ENCODE data around the gene CALML4. TPM values are rescaled to one million over a fixed set of nuclear protein-coding genes. Genes with fewer than 3 reads are reported as not detected.
A peak's percentile ranks its signal among the peaks of the same experiment; 100 is the strongest.
"Not testable (repeated sequence)": the region's sequence is repeated elsewhere in the genome, so short reads cannot be mapped to it uniquely, and the experiment has no call there.

The CALML4 gene
- total RNA-seq, 2 donors from 2014 or later, result 1.6 to 7.7 TPM

DNA sequence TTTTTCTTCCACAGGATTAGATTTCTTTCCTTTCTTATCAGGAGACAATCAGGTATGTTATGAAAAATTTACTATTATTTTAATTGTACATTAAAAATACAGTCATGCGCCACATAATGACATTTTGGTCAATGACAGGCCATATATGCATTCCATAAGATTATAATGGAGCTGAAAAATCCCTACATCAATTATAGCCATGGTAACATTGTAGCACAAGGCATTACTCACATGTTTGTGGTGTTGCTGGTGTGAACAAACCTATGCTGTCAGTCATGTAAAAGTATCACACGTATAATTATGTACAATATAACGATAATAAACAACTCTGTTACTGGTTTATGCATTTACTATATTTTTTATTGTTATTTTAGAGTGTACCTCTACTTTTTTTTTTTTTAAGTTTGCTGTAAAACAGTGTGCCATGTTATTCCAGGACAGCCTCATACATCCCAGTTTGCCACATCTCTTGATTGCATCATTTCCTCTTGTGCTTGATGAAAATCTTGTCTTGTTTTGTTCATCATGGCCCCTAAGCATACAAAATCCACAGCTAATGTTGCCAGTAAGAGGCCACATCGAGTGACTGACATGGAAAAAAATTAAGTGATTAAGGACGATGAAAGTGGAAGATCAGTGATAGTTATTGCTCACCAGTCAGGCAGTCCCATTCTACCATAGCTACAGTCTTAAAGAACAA is 21.4 kb downstream of the CALML4 start:
- peaks cover 25% of the 10 kb centered on the region for H3K36me3 ChIP-seq
- TF ChIP-seq, protein P1, sequence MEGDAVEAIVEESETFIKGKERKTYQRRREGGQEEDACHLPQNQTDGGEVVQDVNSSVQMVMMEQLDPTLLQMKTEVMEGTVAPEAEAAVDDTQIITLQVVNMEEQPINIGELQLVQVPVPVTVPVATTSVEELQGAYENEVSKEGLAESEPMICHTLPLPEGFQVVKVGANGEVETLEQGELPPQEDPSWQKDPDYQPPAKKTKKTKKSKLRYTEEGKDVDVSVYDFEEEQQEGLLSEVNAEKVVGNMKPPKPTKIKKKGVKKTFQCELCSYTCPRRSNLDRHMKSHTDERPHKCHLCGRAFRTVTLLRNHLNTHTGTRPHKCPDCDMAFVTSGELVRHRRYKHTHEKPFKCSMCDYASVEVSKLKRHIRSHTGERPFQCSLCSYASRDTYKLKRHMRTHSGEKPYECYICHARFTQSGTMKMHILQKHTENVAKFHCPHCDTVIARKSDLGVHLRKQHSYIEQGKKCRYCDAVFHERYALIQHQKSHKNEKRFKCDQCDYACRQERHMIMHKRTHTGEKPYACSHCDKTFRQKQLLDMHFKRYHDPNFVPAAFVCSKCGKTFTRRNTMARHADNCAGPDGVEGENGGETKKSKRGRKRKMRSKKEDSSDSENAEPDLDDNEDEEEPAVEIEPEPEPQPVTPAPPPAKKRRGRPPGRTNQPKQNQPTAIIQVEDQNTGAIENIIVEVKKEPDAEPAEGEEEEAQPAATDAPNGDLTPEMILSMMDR (IDR thresholded peaks at IDR 0.05), result no peak
- peaks cover 22 to 24% of the 10 kb centered on the region in 2 donors for H3K4me1 ChIP-seq (ENCODE audit: control insufficient read depth in 1 of 2, low read depth in 2 of 2)
- no peak overlapping the region for H3K4me3 ChIP-seq
- no peaks in the 10 kb centered on the region for H3K9me3 ChIP-seq
- H3K27ac ChIP-seq, result no peak overlapping the region
- no peaks in the 10 kb centered on the region for H3K27me3 ChIP-seq (replicated peaks; ENCODE audit: insufficient read depth)
- ATAC-seq (ENCODE audit: insufficient number of reproducible peaks, low FRiP score, low read depth), result no peak
- DNase-seq (ENCODE audit: low spot score), result no peak

DNA sequence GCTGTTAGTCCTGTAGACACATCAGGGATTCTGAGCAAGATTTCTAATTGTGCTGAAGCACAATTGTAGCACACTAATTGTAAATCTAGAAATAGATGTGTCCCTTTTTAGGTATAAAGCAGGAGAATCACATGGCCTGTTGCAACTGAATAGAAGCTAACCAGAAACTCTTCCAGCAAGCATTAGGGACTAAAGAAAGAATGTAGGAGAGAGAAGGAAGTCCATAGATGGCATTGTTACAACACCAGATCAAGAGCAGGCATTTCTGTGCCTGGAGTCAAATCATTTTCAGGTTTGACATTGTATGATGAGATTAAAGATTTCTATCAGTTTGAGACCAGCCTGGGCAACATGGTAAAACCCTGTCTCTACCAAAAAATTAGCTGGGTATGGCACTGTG is 27.4 kb downstream of the CALML4 start:
- peaks cover 12% of the 10 kb centered on the region for H3K36me3 ChIP-seq
- peak overlapping the region in 1 of 2 donors; percentile 52 for H3K27ac ChIP-seq
- no peaks in the 10 kb centered on the region for H3K27me3 ChIP-seq (replicated peaks; ENCODE audit: insufficient read depth)
- H3K9me3 ChIP-seq, result no peaks in the 10 kb centered on the region
- TF ChIP-seq, protein P1 (IDR thresholded peaks at IDR 0.05), result no peak
- DNase-seq (ENCODE audit: low spot score) (no peak), ATAC-seq (ENCODE audit: insufficient number of reproducible peaks, low FRiP score, low read depth) (peak; percentile 65)
- H3K4me1 ChIP-seq (ENCODE audit: control insufficient read depth in 1 of 2, low read depth in 2 of 2), result peaks cover 16 to 24% of the 10 kb centered on the region in 2 donors
- H3K4me3 ChIP-seq, result no peak overlapping the region

DNA sequence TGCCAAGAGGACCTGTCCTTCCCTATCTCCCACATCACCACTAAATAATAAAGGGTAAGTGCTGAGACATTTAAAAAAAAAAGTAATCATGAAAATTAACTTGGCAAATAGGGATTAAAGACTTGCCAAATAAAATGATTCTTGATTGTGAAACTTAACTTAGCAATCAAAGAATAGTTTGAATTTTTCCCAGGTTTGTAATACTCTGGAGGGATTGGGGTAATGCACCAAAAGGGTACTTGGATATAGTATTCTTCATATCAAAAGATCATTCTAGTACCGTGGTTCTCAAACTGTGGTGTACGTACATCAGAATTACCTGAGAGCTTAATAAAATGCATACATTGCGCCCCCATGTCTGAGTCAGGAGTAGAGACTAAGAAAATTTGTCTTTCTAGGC is 28.5 kb downstream of the CALML4 start:
- no peak for ATAC-seq (ENCODE audit: insufficient number of reproducible peaks, low FRiP score, low read depth)
- Histone ChIP-seq H3K4me3 (no peak overlapping the region), H3K27me3 (replicated peaks; ENCODE audit: insufficient read depth) (no peaks in the 10 kb centered on the region), H3K4me1 (ENCODE audit: control insufficient read depth in 1 of 2, low read depth in 2 of 2) (peaks cover 16 to 24% of the 10 kb centered on the region in 2 donors), H3K36me3 (peaks cover 12% of the 10 kb centered on the region), H3K9me3 (no peaks in the 10 kb centered on the region), H3K27ac (peak overlapping the region in 1 of 2 donors; percentile 52)
- TF ChIP-seq, protein P1 (IDR thresholded peaks at IDR 0.05), result no peak
- DNase-seq (ENCODE audit: low spot score), result no peak

DNA sequence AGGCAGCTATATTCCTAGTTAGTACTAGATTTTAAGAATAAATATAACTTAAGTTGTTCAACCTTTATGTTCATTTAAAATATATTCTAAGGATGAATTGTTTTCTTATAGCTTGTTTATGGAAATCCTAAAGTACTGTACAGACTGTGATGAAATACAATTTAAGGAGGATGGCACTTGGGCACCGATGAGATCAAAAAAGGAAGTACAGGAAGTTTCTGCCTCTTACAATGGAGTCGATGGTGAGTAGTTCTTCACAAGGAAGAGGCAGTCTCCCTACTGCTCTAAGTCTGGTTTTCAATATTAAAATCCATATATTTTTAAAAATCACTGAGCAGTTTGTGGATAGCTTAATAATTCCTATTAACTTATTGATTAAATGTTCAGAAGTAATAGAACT is 29.6 kb downstream of the CALML4 start:
- TF ChIP-seq, protein P1 (IDR thresholded peaks at IDR 0.05), result no peak
- no peaks in the 10 kb centered on the region for H3K27me3 ChIP-seq (replicated peaks; ENCODE audit: insufficient read depth)
- H3K4me3 ChIP-seq, result no peak overlapping the region
- no peaks in the 10 kb centered on the region for H3K9me3 ChIP-seq
- ATAC-seq (ENCODE audit: insufficient number of reproducible peaks, low FRiP score, low read depth) (no peak), DNase-seq (ENCODE audit: low spot score) (no peak)
- H3K36me3 ChIP-seq, result peaks cover 6% of the 10 kb centered on the region
- H3K4me1 ChIP-seq (ENCODE audit: control insufficient read depth in 1 of 2, low read depth in 2 of 2), result peaks cover 16 to 24% of the 10 kb centered on the region in 2 donors
- no peak overlapping the region for H3K27ac ChIP-seq

DNA sequence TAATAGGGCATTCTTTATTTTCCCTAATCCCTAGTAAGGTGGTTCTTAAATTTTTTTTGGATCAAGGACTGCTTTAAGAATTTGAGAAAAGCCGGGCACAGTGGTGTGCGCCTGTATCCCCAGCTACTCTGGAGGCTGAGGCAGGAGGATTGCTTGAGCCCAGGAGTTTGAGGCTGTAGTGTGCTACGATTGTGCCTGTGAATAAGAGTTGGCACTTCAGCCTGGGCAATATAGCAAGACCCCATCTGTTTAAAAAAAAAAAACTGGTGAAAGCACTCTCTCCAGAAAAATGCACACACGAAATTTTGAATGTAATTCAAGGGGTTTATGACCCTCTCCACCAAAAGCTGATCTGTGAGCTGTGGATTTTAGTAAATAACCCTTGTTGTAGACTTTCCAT is 32.0 kb downstream of the CALML4 start:
- H3K36me3 ChIP-seq, result peaks cover 6% of the 10 kb centered on the region
- no peaks in the 10 kb centered on the region for H3K27me3 ChIP-seq (replicated peaks; ENCODE audit: insufficient read depth)
- no peak for ATAC-seq (ENCODE audit: insufficient number of reproducible peaks, low FRiP score, low read depth)

DNA sequence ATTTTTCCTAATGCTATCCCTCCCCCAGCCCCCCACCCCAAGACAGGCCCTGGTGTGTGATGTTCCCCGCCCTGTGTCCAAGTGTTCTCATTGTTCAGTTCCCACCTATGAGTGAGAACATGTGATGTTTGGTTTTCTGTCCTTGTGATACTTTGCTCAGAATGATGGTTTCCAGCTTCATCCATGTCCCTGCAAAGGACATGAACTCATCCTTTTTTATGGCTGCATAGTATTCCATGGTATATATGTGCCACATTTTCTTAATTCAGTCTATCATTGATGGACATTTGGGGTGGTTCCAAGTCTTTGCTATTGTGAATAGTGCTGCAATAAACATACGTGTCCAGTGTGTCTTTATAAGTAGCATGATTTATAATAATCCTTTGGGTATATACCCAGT is 33.1 kb downstream of the CALML4 start:
- not testable (repeated sequence) for H3K4me3 ChIP-seq; DNase-seq (ENCODE audit: low spot score); H3K27ac ChIP-seq; H3K27me3 ChIP-seq (replicated peaks; ENCODE audit: insufficient read depth); ATAC-seq (ENCODE audit: insufficient number of reproducible peaks, low FRiP score, low read depth); H3K9me3 ChIP-seq; H3K36me3 ChIP-seq
- peaks cover 13 to 21% of the 10 kb centered on the region in 2 donors for H3K4me1 ChIP-seq (ENCODE audit: control insufficient read depth in 1 of 2, low read depth in 2 of 2)

More for the DNA sequence above, 32.0 kb downstream of the CALML4 start:
- DNase-seq (ENCODE audit: low spot score), result no peak
- Histone ChIP-seq H3K4me3 (no peak overlapping the region), H3K9me3 (no peaks in the 10 kb centered on the region), H3K4me1 (ENCODE audit: control insufficient read depth in 1 of 2, low read depth in 2 of 2) (peaks cover 17 to 32% of the 10 kb centered on the region in 2 donors), H3K27ac (no peak overlapping the region)
- TF ChIP-seq, protein P1 (IDR thresholded peaks at IDR 0.05), result no peak
